ENCODE results near the gene APPBP2.
A peak's percentile ranks its signal among the peaks of the same experiment; 100 is the strongest.
"Not testable (repeated sequence)": the region's sequence is repeated elsewhere in the genome, so short reads cannot be mapped to it uniquely, and the experiment has no call there.

Gene APPBP2

DNA sequence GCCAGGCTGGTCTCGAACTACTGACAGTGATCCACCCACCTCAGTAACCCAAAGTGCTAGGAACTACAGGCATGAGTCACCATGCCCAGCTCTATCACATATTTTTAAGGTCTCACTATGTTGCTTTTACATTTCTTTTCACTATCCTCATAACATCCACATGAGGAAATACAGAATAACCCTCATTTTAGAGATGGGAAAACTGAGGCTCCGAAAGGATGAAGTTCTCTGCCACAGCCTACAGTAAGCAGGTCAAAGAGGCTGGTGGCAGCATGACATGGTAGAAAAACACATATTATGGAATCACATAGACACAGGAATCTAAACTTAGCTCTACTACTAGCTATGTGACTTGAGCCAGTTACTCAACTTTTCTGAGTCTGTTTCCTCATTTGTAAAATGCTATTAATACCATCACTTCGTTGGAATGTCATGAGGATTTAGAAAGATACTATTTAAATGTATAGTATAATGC lies 32.2 kb downstream of the APPBP2 start:
- no peak for DNase-seq

DNA sequence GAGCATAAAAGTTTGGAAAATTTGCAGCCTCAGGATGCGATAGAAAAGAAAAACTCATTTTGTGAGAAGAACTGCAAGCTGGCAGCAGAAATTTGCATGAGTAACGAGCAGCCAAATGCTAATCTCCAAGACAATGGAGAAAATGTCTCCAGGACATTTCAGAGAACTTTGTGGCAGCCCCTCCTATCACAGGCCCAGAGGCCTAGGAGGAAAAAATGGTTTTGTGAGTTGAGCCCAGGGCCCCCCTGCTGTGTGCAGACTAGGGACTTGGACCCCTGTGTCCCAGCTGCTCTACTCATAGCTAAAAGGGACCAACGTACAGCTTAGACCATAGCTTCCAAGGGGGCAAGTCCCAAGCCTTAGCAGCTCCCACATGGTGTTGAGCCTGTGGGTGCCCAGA lies 34.3 kb downstream of the APPBP2 start:
- DNase-seq, result no peak

DNA sequence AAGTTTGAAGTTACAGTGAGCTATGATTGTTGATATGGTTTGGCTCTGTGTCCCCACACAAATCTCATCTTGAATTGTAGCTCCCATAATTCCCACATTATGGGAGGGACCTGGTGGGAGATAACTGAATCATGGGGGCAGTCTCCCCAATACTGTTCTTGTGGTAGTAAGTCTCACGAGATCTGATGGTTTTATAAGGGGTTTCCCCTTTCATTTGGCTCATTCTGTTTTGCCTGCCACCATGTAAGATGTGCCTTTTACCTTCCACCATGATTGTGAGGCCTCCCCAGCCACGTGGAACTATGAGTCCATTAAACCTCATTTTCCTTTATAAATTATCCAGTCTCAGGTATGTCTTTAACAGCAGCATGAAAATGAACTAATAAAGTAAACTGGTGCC lies 35.4 kb downstream of the APPBP2 start:
- DNase-seq, result not testable (repeated sequence)

DNA sequence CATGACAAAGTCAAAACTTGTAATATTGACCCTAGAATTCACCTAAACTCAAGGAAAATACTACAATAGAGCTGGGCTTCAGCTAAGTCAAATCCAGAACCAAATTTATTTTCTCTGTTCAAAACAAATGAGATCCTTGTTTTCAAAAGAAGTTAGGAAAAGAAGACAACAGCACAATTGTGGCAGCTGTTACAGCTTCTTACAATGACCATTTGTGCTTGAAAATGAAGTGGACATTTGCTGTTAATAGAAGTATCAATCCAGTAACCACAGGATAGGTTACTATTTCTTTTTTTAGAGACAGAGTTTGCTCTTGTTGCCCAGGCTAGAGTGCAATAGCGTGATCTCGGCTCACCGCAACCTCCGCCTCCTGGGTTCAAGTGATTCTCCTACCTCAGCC lies 44.4 kb downstream of the APPBP2 start:
- no peak for DNase-seq

DNA sequence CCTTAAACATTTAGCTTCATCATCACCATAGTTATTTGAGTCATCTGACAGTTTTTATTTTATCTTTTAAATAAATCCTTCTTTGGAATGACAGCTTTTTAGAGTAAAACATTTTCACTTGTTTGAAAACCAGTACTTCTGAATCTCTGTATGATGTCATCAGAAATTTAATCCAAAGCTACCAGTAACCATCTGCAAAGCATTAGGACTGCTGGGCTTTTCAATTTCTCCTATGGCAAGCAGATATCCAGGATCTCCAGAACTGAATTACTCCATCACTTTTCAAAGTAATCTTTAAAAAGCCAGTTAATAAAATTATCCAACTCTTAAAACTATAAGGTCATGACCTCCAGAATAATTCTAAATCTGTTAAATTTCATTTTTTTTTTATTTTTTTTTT lies 52.3 kb downstream of the APPBP2 start:
- DNase-seq, result no peak

DNA sequence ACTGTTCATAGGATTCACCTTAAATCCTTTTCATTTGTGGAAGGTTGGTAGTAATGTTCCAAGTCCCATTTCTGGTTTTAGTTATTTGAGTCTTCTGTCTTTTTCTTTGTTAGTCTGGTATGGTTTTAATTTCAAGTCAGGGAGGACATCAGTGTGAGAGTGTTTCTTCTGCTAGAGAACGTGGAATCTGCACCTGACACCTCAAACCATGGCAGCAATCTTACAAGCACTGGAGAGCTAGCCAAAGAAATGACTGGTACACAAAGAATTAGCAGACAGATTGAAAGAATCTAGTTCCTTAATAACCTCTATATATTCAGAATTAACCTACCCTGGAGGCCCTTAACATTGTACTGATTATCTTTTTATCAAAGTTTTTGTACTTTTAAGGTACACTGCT lies 53.6 kb downstream of the APPBP2 start:
- DNase-seq, result no peak

GRCh38 chr17:60471451-60471850 lies 54.6 kb downstream of the APPBP2 start:
- DNase-seq, result no peak

GRCh38 chr17:60468371-60468770 lies 57.7 kb downstream of the APPBP2 start:
- no peak for DNase-seq

GRCh38 chr17:60464343-60464742 lies 61.7 kb downstream of the APPBP2 start:
- no peak for DNase-seq

GRCh38 chr17:60463157-60463835 lies 62.7 kb downstream of the APPBP2 start:
- DNase-seq, result no peak

DNA sequence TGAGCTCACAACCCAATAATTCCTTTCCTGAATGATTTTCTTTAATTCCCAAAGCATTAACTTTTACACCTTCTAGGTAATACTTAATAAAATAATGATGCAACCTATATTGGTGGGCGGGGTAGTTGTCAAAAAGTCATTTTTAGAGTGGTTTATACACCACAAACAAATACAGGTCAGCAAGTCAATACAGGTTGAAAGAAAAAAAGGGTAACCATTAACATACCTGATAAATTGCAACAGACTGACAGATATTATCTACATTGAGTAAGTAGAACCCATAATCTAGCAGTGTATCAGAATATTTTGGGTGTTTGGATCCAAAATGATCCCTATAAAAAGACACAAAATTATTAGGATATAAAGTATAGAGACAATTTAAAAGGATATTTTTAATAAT lies 64.5 kb downstream of the APPBP2 start:
- no peak for DNase-seq

- no peak for DNase-seq
Measured at GRCh38 chr17:60457148-60457547, 68.9 kb downstream of the APPBP2 start.

- no peak for DNase-seq
Measured at GRCh38 chr17:60455378-60455777, 70.7 kb downstream of the APPBP2 start.

DNA sequence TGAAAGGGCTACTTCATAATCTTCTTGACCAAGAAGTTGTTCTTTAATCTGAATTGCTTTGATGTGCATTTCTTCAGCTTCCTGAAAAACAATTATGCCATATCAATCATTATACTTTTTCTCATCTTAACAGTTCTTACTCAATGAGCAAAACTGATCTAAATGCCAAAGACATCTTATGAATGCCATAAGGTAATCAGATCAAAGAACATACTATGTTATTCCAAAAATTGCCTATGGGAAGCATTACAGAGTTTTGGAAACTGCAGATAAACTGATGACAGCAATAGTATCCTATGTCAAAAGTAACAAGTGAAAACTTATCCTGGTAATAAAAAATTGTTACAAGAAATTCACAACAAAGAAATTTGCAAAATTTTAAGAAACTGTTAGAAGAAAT lies 74.1 kb downstream of the APPBP2 start:
- DNase-seq, result no peak

- DNase-seq, result no peak
Measured at GRCh38 chr17:60451071-60451470, 75.0 kb downstream of the APPBP2 start.

GRCh38 chr17:60447375-60447774 lies 78.7 kb downstream of the APPBP2 start:
- no peak for DNase-seq

DNA sequence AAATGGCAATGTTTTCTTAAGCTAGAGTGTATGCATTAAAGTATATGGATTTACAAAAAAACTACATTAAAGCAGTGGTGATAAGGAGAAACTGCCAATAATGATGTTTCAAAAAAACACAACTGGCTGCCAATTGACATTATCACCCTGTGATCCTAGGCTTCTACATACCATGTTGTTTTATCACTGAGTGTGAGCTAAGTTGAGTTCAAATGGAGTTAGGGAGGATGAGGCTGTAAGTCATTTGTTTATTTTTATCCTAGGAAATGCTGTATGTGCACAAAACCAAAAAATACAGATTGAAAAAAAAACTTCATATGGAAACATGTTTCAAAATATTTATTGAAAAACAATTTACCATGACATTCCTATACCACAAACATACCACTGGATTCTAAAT lies 80.9 kb downstream of the APPBP2 start:
- DNase-seq, result no peak

DNA sequence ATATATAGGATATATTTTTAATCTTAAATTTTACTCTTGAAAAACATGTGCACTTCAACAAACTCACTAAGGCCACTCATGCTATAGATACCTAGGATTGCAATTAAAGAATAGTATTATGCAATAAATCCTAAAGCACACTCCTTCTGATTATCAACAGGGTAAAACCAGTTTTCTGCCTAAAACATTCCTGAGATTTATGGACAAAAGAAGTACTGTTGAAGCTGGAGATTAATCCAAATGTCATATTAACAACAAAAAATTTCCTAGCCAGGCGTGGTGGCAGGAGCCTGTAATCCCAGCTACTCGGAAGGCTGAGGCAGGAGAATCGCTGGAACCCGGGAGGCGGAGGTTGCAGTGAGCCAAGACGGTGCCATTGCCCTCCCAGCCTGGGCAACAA lies 82.3 kb downstream of the APPBP2 start:
- DNase-seq, result no peak

GRCh38 chr17:60442271-60443173 lies 83.5 kb downstream of the APPBP2 start:
- DNase-seq, result no peak

DNA sequence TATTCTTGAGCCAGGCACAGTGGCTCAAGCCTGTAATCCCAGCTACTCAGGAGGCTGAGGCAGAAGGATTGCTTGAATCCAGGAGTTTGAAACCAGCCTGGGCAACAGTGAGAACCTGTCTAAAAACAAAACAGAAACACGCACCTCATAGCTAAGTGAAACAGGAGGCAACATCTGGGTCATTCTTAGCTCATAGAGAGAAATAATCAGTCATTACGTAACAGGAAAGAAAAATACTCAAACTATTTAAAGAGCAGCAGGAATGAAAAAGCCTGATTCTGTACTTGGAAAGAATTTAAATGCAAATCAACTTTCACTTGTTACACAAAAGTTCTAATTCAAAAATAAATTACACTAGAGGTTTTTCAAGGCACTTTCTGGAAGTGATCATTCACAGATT lies 86.5 kb downstream of the APPBP2 start:
- DNase-seq, result no peak

DNA sequence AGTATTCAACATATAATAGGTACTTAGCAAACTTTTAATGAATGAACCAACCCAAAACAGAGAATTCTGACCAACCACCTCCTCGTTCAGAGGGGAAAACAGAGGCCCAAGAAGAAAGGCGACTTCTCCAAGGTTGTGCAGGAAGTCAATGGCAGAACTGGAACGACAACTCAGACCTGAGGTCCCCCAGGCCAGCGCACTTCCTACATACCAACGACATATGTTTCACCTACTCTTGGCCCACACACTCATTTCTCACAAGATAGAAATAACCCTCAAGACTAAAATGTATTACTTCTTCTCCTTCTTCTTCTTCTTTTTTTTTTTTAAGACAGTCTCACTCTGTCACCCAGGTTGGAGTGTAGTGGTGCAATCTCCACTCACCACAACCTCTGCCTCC lies 89.4 kb downstream of the APPBP2 start:
- no peak for DNase-seq

GRCh38 chr17:60435244-60436167 lies 90.5 kb downstream of the APPBP2 start:
- DNase-seq, result peak in 3 of 4 experiments; percentile 9 to 13 (median 10)

All from activated CD4-positive, CD25-positive, alpha-beta regulatory T cell (primary cell).